Lower leg skin (tissue), 3 donors: ENCODE data around the gene KDM4B.
"Not testable (repeated sequence)": the region's sequence is repeated elsewhere in the genome, so short reads cannot be mapped to it uniquely, and the experiment has no call there.

Experiments
- POLR2A ChIP-seq, 2 donors: fragments of 450-650 bp; IDR thresholded peaks; one replicate each; pipeline ENCODE4 v1.6.1; 2016 to 2017; ENCODE audit warnings: antibody characterized with exemption in 2 of 2, mild to moderate bottlenecking in 1 of 2, moderate library complexity in 1 of 2
- TF ChIP-seq, protein P1 (sequence below), 3 donors: fragments of 450-650 bp; IDR thresholded peaks; one replicate each; pipeline ENCODE4 v1.5.1; 2016; ENCODE audit warnings: antibody characterized with exemption in 3 of 3, mild to moderate bottlenecking in 3 of 3, moderate library complexity in 2 of 3

GRCh38 chr19:5158549-5159134, 189.7 kb downstream of the KDM4B start:
- TF ChIP-seq POLR2A (IDR thresholded peaks at IDR 0.05), result not testable (repeated sequence)
- TF ChIP-seq, protein P1, sequence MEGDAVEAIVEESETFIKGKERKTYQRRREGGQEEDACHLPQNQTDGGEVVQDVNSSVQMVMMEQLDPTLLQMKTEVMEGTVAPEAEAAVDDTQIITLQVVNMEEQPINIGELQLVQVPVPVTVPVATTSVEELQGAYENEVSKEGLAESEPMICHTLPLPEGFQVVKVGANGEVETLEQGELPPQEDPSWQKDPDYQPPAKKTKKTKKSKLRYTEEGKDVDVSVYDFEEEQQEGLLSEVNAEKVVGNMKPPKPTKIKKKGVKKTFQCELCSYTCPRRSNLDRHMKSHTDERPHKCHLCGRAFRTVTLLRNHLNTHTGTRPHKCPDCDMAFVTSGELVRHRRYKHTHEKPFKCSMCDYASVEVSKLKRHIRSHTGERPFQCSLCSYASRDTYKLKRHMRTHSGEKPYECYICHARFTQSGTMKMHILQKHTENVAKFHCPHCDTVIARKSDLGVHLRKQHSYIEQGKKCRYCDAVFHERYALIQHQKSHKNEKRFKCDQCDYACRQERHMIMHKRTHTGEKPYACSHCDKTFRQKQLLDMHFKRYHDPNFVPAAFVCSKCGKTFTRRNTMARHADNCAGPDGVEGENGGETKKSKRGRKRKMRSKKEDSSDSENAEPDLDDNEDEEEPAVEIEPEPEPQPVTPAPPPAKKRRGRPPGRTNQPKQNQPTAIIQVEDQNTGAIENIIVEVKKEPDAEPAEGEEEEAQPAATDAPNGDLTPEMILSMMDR (IDR thresholded peaks at IDR 0.05), result not testable (repeated sequence)
